NCI-H524 (cell line): Measurements from ENCODE around the gene INTS1.
"Not testable (repeated sequence)": the region's sequence is repeated elsewhere in the genome, so short reads cannot be mapped to it uniquely, and the experiment has no call there.

ENCODE experiments used
- DNase-seq, 2 experiments: peaks; one replicate each; lab custom pipeline; 2025; lab: John Stamatoyannopoulos, UW

INTS1 gene

GRCh38 chr7:1445341-1445740 is 58.8 kb downstream of the INTS1 start:
- DNase-seq, result no peak

- DNase-seq, result no peak
Measured at GRCh38 chr7:1444925-1445322, 59.3 kb downstream of the INTS1 start.

DNA sequence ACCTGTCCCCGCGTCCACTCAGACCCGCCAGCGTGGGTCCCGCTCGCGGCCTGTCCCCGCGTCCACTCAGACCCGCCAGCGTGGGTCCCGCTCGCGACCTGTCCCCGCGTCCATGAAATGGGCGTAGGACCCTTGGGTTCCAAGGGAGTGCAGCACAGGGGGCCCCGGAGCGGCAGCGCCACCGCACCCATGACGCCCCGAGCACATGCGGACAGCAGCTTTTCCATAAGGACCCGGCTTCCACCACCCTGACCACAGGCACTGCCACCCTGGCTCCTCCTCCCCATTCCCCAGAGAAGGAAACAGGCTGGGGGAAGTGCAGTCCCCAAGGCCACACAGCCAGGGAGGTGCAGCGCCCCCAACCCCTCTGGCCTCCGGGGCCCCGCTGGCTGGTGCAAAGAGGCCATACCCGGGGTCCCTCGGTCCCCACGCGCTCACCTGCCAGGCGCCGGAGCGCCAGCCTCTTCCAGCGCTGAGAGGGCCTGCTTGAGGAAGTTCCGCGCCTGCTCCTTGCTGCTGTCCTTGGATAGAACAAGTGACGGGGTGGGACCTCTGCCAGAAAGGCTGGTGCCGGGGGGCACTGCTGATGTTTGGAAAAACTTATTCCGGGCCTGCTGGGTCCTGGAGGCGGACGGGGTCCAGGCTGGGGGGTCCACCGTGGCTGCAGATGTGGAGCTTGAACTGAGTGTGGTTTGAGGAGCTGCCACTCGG is 59.8 kb downstream of the INTS1 start:
- no peak for DNase-seq

- DNase-seq, result not testable (repeated sequence)
Measured at GRCh38 chr7:1443587-1444200, 60.5 kb downstream of the INTS1 start.

- DNase-seq, result no peak
Measured at GRCh38 chr7:1442355-1443124, 61.6 kb downstream of the INTS1 start.

DNA sequence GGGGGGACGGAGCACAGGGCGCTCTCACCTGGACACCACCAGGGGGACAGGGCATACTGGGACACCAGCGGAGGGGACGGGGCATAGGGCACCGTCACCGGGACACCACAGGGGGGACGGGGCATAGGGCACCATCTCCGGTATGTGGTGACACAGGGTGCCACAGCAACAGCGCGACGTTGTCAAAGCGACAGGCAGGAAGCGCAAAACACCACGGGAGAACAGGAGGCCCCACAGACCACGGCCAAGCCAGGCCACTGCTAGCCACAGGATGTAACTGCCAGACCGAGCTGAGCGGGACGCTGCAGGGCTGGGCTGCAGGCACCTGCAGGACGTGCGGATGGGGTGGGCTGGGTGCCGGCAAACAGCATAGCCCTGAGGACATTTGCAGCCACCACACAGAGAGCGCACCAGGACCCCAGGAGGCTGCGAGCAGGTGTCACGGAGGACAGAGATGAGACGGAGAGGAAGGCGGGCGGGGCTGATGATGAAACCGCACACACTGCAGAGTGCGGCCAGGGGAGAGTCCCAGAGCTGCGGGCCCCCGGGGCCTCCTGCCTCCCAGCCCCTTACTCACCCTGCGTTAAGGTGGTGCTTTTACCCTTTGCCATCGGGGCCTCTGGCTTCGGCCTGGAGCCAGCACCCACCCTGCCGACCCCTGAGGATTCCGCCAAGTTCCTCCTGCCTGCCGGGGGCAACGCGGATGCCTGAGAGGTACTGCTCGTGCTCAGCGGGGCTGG is 62.4 kb downstream of the INTS1 start:
- DNase-seq, result no peak

- no peak for DNase-seq
Measured at GRCh38 chr7:1440620-1441019, 63.6 kb downstream of the INTS1 start.

DNA sequence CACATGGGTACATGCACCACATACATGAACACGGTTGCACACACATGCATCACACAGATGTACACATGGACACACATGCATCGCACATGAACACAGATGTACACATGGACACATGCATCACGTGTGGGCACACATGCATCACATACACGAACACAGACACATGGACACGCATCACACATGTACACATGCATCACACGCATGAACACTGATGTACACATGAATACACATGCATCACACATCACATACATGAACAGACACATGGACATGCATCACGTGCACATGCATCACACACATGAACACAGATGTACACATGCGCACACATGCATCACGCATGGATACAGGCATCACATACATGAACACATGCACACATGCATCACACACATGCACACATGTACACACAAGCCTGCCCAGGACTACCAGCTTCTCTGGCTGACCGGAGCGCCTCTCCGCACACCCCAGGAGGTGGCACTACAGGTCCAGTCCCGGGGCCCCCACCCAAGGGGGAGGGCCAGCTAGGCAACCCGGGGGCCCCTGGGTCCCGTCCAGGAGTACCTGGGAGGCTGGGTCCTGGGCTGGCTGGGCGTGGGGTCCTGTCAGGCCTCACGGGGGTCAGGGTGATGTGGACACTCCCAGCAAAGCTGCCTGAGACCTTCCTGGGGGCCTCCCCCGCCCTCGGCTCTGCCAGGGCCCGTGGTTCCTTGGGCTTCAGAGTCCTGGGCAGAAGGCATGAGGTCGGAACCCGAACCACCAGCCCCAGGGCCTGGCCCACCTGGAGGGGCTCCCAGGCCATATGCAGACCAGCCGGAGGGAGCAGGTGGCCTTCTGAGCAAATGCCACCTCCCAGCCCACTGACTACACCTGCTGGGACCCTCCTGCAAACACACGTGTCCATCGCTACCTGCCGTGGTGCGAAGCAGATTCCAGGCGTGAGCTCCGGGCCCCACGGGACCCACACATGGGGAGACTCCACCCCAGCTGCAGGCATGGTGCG is 64.5 kb downstream of the INTS1 start:
- DNase-seq, result no peak

DNA sequence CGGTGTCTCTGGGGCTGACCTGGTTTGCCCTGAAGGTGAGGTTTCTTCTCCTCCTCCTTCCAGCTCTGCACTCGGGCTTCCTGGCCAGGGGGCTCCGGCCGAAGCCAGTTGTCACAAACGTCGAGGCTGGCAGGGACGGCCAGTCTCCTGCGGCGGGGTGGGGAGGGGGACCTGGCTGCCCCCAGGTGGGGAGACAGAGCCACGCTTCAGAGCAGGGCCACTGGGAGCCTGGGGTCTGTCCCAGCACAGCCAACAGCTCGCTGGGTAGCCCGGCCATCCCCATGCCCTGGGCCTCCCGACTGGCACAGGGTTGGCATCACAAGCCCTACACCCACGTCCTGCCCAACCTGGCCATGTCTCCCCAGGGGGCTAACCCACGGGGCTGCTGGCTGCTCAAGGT is 65.4 kb downstream of the INTS1 start:
- DNase-seq, result no peak

GRCh38 chr7:1438208-1438607 is 66.0 kb downstream of the INTS1 start:
- no peak for DNase-seq

DNA sequence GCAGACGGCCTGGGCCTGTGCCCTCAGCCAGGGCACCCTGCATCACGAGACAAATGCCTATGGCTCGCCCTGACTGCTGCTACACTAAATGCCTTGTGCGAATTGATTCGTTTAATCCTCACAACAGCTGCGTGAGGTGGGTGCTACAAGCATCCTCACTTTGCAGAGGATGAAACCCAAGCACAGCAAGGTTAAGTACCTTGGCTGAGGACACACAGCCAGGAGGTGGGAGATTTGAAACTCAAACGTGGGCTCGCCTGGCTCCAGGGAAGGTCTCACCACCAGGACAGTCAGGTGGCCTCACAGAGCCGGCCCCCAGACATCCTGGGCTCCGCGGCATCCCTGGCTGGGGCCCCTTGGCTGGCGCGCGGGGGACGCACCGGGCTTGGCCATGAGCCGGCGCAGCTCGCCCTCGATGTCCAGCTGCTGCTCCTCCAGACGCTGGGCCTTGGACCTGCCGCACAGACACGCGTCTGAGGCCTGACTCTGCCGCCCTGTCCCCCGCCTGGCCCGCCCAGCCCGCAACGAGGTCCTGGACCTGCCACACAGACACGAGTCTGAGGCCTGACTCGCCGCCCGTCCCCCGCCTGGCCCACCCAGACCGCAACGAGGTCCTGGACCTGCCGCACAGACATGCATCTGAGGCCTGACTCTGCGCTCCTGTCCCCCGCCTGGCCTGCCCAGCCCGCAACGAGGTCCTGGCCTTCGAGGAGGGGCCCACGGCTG is 66.9 kb downstream of the INTS1 start:
- peak in 1 of 2 experiments; percentile 10 for DNase-seq

GRCh38 chr7:1436608-1437007 is 67.6 kb downstream of the INTS1 start:
- no peak for DNase-seq

GRCh38 chr7:1434891-1435670 is 69.1 kb downstream of the INTS1 start:
- DNase-seq, result no peak

DNA sequence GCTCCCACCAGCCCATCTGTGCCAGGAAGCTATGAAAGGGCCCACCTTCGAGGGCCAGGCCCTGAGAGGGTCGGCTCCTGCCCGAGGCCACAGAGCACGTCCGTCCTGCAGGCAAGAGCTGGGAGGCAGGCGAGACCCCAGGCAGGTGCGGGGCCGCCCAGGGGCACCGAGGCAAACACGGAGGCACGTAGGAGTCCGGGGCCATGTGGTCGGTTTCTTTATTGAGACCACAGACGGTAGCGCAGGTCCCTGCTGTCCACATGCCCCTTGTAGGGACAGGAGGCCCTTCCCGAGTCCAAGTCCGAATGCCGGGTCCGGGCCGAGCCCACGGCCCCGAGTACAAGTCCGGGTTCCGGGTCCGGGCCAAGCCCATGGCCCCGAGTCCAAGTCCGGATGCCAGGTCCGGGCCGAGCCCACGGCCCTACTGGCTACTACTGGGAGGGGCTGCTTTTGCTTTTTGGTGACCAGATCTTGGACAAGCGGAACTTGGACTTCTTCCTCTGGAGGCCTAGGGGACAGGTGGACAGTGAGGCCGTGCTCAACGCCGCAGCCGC is 69.9 kb downstream of the INTS1 start:
- DNase-seq, result no peak

DNA sequence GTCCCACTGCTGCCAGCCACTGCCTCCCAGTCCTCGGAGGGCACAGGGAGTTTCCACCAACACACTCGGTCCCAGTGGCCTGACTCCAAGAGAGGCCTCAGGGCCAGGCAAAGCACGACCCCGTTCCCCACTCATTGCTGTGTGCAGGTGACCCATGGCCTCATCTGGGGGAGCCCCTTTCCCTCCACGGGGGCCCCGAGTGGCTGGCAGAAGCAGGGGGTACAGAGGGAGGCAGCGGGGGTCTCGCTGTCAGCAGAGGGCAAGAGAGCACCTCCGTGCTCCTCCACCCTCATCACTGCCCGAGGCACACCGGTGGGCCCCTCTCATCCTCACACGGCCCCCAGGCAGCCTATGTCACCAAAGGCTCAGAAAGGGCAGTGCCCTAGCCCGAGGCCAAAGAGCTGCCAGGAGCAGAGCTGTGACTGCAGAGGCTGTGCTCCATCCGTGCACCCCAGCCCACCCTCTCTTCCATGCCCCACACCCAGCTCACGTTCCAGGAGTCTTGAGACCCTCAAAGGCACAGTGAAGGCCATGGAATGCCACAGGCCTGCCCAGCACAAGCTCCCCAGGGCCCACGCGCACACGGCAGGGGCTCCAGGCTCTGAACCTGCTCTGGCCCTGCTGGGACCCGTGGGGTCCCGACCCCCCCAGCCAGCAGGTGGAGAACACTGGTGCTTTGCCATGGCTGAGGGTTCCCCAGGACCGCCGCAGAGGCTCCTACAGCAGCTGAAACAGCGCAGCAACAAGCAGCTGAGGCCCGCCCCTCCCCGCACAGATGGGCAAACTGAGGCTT is 70.9 kb downstream of the INTS1 start:
- no peak for DNase-seq

DNA sequence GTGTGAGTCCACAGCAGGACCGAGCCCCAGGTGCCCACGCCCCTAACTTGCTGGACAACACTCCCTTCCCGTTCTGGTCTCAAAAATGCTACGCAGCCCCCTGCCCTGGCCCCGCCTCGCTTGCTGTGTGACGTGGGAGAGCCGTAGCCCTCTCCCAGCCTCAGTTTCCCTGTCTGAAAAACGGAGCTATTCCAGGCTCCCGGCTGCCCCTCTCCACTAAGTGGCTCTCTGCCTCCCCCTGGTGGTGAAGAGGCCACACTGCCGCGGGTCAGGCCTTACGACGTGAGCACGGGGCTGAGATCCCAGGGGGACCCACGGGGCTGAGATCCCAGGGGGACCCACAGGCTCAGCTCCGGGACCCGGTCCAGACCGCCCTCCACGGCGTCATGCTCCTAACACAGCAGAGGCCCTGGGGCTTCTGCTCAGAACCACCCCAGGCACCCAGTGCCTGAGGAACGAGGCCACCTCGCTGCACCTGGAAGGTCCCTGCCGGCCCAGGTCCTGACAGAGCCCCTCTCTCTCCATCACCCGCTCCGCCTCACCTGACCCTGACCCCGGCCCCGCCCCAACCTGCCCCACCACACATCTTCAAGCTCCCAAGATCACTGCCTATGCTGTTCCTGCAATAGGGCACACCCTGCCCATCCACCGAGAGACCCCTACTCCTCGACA is 71.6 kb downstream of the INTS1 start:
- DNase-seq, result peak in 1 of 2 experiments; percentile 51

GRCh38 chr7:1431634-1432380 is 72.4 kb downstream of the INTS1 start:
- DNase-seq, result peak in 1 of 2 experiments; percentile 13
